GM18508 (cell line): ENCODE measurements around the gene MOB3B.
"Not testable (repeated sequence)": the region's sequence is repeated elsewhere in the genome, so short reads cannot be mapped to it uniquely, and the experiment has no call there.

ENCODE experiments used
- ATAC-seq: cut with Tn5 transposase; IDR thresholded peaks from one replicate; pipeline ENCODE4 v1.9.1; 2021; ENCODE audit warnings: moderate number of reproducible peaks; ENCODE audit not compliant: insufficient read depth, unreplicated experiment

MOB3B gene

GRCh38 chr9:27429436-27429835 lies 100.2 kb downstream of the MOB3B start:
- no peak for ATAC-seq

GRCh38 chr9:27428551-27428950 lies 101.1 kb downstream of the MOB3B start:
- no peak for ATAC-seq

GRCh38 chr9:27427272-27427643 lies 102.4 kb downstream of the MOB3B start:
- no peak for ATAC-seq

DNA sequence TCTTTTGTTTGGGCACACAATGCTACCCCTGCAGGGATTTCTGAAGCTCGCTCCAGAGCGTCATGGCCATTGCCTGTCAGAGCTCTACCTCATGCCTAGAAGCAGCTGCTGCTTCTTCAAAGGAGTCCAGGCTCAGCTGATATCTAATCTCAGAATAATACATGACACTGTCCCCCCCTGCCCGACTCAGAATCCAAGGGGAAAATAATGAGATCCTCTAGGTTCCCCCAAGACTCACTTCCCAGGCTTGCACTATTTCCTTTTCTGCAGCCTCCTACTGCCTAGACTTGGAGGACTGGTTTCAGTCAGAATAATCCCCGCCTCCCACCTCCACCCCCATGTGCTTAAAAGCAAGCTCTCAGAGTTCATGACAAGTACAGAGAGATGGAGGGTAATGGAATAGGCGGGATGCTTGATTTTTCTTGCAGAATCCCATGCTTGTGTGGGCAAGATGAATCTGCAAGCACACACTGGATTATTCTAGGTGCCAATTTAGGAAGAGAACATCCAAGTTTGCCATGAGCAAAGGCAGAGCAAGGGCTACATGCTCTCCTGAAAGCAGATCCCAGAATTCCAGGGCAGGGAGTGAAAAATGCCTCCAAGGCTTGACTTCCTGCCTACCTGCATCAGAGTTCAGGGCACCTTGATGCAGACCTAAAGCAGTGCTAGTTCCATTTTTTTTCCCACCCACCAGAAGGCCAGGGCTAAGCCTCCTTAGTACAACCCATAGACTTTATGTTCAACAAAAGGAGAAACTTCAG lies 102.9 kb downstream of the MOB3B start:
- ATAC-seq = no peak

DNA sequence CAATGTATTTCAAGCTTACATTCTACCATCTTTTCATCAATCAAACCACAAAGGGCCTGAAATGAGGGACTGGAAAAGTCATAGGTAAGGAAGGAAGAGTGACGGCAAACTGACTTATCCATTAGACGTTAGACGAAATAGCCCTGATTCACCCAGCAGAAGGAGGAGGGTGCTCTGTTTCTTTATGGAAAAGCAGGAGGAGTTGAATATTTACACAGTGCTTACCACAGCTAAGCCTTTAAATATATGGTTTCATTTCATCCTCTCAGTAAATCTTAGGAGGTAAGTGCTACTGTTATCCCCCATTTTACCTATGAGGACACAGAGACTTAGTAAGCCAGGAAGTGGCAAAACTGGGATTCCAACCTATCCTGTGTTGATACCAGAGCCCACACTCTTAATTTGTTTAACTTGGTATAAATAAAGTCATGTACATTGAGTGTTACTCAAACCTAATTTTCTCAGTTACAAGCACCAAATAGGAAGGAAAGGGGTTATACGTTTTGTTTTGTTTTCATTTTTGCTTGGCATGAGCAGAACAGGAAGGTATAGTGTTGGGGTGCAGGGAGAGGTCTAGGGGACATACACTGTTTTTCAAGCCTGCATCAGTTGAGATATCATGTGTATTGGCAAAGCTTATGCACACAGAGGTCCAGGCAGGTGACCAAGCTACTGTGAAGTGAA lies 103.6 kb downstream of the MOB3B start:
- no peak for ATAC-seq

GRCh38 chr9:27423915-27424710 lies 105.5 kb downstream of the MOB3B start:
- ATAC-seq = no peak

- no peak for ATAC-seq
Measured at GRCh38 chr9:27422279-27422834, 107.3 kb downstream of the MOB3B start.

DNA sequence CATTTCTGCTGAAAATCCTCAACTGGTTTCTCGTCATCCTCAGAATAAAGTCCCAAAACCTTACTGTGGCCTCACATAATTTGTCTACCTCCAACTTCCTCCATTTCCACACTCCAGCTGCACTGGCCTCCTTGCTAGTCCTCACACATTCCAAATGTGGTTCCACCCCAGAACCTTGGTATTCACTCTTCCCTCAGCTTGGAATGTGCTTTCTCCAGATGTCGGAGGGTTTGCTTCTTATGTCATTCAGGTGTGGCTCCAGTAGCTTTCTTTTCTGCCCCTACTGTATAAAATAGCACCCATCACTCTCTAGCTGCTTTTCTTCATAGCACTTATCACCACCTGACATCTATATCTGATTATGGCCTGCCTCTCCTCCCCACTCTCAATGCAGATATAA lies 108.0 kb downstream of the MOB3B start:
- ATAC-seq = no peak

DNA sequence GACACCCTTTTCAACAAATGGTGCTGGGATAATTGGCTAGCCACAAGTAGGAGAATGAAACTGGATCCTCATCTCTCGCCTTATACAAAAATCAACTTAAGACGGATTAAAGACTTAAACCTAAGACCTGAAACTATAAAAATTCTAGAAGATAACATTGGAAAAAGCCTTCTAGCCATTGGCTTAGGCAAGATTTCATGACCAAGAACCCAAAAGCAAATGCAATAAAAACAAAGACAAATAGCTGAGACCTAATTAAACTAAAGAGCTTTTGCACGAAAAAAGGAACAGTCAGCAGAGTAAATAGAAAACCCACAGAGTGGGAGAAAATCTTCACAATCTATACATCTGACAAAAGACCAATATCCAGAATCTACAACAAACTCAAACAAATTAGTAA lies 110.1 kb downstream of the MOB3B start:
- ATAC-seq = not testable (repeated sequence)

- no peak for ATAC-seq
Measured at GRCh38 chr9:27414220-27414761, 115.3 kb downstream of the MOB3B start.

DNA sequence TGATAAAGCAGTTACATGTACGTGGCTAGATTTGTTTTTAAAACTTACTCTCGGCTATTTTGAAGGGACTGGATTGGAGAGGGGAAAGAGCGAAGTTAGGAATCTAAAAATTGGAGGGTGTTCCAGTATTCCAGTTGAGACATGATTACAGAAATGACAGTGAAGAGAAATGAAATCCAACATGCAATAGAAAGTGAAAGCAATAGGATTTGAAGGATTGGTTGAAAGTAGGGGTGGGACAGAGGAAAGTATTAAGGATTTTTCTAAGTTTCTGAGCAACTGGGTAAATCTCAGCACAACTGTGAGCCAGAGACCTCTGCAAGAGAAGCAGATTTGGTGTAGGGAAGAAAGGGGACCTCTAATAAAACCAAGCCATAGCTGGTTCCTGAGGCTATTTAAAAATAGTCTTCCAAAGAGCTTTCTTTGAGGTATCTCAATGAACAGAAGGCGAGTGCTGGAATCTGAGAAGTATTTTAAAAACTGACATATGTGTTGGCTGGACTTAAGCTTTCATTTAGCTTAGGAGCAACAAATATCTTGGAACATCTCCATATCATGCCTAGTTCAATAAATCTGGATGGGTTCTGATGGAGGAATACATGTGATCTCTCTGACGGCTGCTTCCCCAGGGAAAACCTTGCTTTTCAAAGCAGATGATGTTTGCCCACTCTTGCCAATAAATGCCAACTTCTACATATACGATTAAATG lies 115.9 kb downstream of the MOB3B start:
- no peak for ATAC-seq

DNA sequence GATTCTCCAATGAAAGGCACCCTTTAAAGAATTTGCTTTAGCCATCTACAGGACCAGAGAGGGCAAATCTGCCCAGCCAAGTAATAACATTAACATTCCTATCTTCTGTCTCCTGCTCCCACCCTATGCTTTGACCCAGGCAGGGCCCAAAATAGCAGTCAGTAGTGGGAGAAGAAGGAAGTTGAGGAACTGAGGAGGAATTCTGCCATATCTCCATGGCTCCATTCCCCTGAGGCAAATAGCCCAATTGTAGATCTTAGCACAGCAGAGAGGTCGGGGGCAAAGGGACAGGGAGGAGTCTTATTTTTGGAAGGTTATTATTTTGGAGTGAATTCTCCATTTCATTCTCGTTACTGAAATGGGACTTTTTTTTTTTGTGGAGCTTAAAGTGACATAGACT lies 116.7 kb downstream of the MOB3B start:
- no peak for ATAC-seq

- no peak for ATAC-seq
Measured at GRCh38 chr9:27412081-27412480, 117.5 kb downstream of the MOB3B start.

DNA sequence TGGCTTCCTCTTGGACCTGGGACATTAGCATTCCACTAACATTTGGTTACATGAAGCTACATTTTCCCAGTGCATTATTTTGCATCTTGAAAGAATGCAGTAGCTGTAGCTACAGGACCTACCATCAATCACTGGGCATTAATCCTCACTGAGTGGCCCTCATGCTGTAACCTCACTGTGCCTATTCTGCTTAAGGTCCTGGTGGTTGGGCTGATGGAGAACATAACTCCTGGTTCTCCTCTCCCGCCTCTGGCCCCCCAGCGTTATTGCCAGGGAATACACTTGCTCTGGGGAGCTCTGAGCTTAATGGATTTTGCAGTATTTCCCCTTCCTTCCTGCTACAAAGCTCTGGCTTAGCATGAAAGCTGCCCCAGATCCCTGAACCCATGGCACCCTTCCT lies 121.1 kb downstream of the MOB3B start:
- ATAC-seq = no peak

- ATAC-seq = no peak
Measured at GRCh38 chr9:27408001-27408400, 121.6 kb downstream of the MOB3B start.

DNA sequence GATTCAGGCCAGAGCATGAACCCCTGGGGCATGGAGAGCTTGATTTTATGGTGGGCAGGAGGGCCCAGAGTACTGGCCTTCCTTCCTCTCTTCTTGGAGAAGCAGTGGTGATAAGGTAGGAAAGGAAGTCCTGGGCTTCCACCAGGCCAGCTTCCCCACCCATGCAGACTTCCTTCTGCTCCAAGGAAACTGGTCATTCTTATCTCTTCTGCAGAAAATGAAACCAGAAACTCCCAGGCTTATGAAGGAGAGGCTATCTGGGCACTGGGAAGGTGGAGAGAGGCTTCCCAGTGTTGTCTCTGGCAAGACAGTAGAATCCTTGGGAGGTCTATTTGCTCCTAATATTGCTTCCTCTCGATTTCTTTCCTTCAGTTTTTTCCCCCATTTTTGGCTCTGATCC lies 122.1 kb downstream of the MOB3B start:
- ATAC-seq = no peak

DNA sequence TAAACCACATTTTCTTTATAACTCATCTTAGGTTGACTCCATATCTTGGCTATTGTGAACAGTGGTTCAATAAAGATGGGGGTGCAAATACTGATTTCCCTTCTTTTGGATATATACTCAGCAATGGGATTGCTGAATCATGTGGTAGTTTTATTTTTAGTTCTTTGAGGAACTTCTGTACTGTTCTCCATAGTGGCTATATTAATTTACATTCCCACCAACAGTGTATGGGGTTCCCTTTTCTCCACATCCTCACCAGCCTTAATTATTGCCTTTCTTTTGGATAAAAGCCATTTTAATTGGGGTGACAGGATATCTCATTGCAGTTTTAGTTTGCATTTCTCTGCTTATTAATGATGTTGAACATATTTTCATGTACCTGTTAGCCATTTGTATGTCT lies 125.0 kb downstream of the MOB3B start:
- ATAC-seq = no peak

DNA sequence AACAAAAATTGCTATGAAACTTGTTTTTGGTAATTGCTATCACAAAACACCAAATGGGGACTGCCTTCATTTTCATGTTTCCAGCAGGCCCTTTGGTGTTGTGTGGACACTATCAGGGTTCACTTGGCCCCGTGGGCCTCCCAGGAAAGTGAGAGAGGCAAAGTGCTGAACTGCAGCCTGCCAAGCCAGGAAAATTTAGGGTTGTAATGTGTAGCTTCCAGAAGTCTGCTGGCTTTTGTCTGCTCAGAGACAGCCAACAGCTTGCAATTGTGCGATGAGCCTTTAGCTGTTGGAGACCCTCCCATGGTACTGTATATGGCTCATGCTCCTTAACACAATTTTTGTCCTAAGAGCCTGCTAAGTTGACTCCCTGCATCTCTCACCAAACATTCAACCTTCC lies 127.0 kb downstream of the MOB3B start:
- ATAC-seq = no peak

DNA sequence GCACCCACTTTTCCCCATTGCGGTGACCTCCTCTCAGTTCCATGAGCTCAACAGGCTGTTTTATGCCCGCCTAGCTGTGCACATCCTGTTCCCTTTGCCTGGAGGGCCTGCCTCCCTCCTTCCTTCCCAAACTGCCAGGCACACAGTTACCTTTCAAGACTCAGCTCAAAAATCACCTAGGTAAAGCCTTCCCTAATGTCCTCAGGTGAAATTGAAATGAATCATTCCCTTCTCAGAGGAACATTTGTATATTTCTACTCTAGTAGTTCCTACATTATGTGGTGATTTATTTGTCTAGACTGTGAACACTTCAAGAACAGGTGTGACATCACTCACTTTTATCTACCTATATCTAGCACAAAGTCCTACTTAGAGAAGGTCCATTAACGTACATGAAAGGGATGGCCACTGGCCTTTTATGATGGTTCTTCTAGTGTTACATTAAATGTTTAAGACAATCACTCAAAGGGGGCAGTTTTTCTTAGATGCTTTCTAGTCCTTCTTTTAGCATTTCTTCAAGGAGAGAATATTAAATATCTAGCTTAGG lies 129.2 kb downstream of the MOB3B start:
- no peak for ATAC-seq
